OCI-LY1 (cell line): ENCODE data around the gene GABRD.

Experiments used
- H2AFZ ChIP-seq: fragments of 200-600 bp; sonication (generic), shearing (Covaris generic); 2 replicates; pipeline ENCODE4 v1.6.0; 2014; ENCODE audit warnings: antibody characterized with exemption, mild to moderate bottlenecking, low read length
- H3F3A ChIP-seq: fragments of 200-600 bp; sonication (generic), shearing (Covaris generic); 2 replicates; pipeline ENCODE4 v1.6.0; 2014; ENCODE audit warnings: mild to moderate bottlenecking, antibody characterized with exemption, low read length, moderate library complexity; ENCODE audit not compliant: insufficient read depth
- H3K27ac ChIP-seq: fragments of 200-600 bp; sonication (generic); 2 replicates; pipeline ENCODE4 v1.5.1; 2014; ENCODE audit warnings: low read length, mixed run types, mild to moderate bottlenecking, low read depth; ENCODE audit not compliant: poor library complexity, severe bottlenecking
- H3K27me3 ChIP-seq: fragments of 200-600 bp; sonication (generic); 2 replicates; pipeline ENCODE4 v1.6.0; 2014; ENCODE audit warnings: antibody characterized with exemption, mild to moderate bottlenecking, low read length, moderate library complexity; ENCODE audit not compliant: insufficient read depth
- H3K36me3 ChIP-seq: fragments of 200-600 bp; sonication (generic); 2 replicates; pipeline ENCODE4 v1.6.1; 2014; ENCODE audit warnings: mild to moderate bottlenecking, antibody characterized with exemption, low read length, moderate library complexity, mixed read lengths; ENCODE audit not compliant: insufficient read depth
- H3K4me1 ChIP-seq: fragments of 200-600 bp; sonication (generic); 2 replicates; pipeline ENCODE4 v1.5.1; 2014; ENCODE audit warnings: mild to moderate bottlenecking, low read length, moderate library complexity; ENCODE audit not compliant: insufficient read depth, severe bottlenecking
- H3K4me2 ChIP-seq: fragments of 200-600 bp; sonication (generic), shearing (Covaris generic); 2 replicates; pipeline ENCODE4 v1.6.1; 2014; ENCODE audit warnings: low read length
- H3K4me3 ChIP-seq: fragments of 200-600 bp; sonication (generic); 2 replicates; pipeline ENCODE4 v1.5.1; 2014; ENCODE audit warnings: low read length, low read depth, mild to moderate bottlenecking, mixed read lengths; ENCODE audit not compliant: poor library complexity, severe bottlenecking
- H3K79me2 ChIP-seq: fragments of 200-600 bp; shearing (Covaris generic); 2 replicates; pipeline ENCODE4 v1.6.1; 2016; ENCODE audit warnings: mixed run types, low read length, mixed read lengths; ENCODE audit not compliant: insufficient read depth
- H3K9ac ChIP-seq: fragments of 200-600 bp; sonication (generic), shearing (Covaris generic); 2 replicates; pipeline ENCODE4 v1.6.1; 2014; ENCODE audit warnings: mild to moderate bottlenecking, low read length, mixed read lengths
- H3K9me2 ChIP-seq: fragments of 200-600 bp; sonication (generic), shearing (Covaris generic); 2 replicates; pipeline ENCODE4 v1.6.1; 2014; ENCODE audit warnings: low read depth, mild to moderate bottlenecking, low read length, mixed read lengths
- H3K9me3 ChIP-seq: fragments of 200-600 bp; shearing (Covaris generic); 2 replicates; pipeline ENCODE4 v1.6.1; 2014; ENCODE audit warnings: low read length, mixed read lengths
- H4K20me1 ChIP-seq: fragments of 200-600 bp; sonication (generic), shearing (Covaris generic); 2 replicates; pipeline ENCODE4 v1.6.0; 2016; ENCODE audit warnings: mild to moderate bottlenecking, low read length; ENCODE audit not compliant: insufficient read depth
- EZH2 ChIP-seq: fragments of 200-600 bp; sonication (generic), shearing (Covaris generic); IDR thresholded peaks from 2 replicates; pipeline ENCODE4 v1.8.0; 2017; ENCODE audit warnings: borderline replicate concordance, mixed run types, mild to moderate bottlenecking, antibody characterized with exemption, low read length, moderate library complexity, mixed read lengths
- TF ChIP-seq, protein P1 (sequence below): fragments of 200-600 bp; sonication (generic), shearing (Covaris generic); IDR thresholded peaks from 2 replicates; pipeline ENCODE4 v1.5.1; 2017; ENCODE audit warnings: mild to moderate bottlenecking, antibody characterized with exemption, low read length, moderate library complexity, mixed read lengths

GABRD gene

DNA sequence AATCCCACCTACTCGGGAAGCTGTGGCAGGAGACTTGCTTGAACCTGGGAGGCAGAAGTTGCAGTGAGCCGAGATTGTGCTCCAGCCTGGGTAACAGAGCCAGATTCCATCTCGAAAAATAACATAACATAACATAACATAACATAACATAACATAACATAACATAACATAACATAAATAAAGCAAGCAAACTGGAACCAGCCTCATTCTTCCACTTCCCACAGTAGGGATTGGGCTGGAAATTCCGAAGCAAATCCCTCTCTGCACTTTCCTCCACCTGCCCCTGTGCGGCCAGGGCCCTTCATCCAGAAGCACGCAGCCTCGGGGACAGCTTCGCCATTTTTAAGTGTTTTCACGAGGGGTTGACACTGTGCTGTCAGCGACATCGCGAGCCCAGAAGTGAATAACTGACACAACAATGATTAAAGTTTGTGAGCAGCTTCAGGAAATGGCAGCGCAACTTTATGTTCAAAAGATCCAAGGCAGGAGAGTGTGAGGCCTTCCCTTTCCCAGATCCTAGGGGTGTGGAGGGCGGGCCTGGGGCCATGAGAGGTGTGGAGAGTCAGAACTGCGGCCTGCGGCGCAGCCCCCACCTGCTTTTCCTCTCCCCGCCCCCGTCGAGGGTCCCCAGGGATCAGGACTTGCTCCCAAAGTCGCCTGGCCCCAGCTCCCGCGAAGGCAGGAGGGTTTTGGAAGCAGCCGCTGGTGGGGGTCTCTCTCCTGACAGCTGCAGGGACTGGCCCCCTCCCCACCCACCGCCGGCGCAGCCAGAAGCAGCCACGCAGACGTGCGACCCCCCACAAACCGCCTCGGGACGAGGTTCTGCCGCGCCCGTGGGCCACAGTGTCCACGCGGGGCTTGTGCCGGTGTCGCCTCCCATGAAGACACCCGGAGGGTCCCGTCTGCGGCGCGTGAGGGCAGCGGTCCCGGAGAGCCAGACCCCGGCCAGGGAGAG, 651 bp upstream of the GABRD start:
- Histone ChIP-seq H3K79me2 (no peaks in the 10 kb centered on the region), H3K27ac (no peak overlapping the region), H3K9me3 (no peaks in the 10 kb centered on the region), H3K4me2 (no peak overlapping the region), H3K4me3 (no peak overlapping the region), H3K27me3 (no peaks in the 10 kb centered on the region; the same call in 1 of the 2 replicates), H3K4me1 (no peaks in the 10 kb centered on the region), H3K9me2 (no peaks in the 10 kb centered on the region), H3F3A (no peaks in the 10 kb centered on the region), H4K20me1 (no peaks in the 10 kb centered on the region), H3K9ac (no peak overlapping the region), H2AFZ (no peak overlapping the region), H3K36me3 (no peaks in the 10 kb centered on the region)
- TF ChIP-seq EZH2: no peak
- TF ChIP-seq, protein P1, sequence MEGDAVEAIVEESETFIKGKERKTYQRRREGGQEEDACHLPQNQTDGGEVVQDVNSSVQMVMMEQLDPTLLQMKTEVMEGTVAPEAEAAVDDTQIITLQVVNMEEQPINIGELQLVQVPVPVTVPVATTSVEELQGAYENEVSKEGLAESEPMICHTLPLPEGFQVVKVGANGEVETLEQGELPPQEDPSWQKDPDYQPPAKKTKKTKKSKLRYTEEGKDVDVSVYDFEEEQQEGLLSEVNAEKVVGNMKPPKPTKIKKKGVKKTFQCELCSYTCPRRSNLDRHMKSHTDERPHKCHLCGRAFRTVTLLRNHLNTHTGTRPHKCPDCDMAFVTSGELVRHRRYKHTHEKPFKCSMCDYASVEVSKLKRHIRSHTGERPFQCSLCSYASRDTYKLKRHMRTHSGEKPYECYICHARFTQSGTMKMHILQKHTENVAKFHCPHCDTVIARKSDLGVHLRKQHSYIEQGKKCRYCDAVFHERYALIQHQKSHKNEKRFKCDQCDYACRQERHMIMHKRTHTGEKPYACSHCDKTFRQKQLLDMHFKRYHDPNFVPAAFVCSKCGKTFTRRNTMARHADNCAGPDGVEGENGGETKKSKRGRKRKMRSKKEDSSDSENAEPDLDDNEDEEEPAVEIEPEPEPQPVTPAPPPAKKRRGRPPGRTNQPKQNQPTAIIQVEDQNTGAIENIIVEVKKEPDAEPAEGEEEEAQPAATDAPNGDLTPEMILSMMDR: no peak

DNA sequence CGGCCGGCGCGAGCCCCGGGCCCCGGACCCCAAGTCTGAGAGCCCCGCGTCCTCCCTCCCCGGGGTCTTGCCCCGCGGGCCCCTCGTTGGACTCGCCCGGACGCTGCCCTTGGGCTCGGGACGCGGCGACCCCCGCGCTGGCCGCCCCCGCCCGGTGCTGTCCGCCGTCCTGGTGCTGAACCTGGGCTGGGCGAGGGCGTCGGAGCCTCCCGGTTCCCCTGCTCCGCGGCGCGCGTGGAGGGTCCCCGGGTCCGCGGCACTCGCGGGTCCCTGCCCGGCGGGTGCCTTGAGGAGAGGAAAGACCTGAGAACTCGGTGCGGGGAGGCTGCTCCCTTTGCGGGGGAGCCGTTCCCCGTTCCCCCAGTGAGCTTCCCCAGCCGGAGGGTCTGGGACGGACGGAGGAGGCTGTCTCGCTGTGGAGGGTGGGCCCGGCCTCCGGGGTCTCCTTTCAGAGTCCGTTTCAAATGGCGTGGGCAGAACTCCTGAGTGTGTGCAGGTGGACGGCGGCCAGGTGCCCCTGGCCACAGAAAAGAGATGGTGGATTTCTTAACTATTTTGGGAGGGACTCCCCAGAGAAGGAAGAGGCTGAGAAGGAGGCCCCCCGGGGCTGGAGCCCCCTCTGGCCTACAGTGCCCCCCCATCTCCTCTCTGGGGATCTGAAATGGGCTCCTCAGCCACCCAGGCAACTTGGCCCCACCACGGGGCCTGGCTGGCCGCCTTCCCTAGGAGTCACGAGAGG, 595 bp downstream of the GABRD start:
- TF ChIP-seq EZH2: no peak
- TF ChIP-seq, protein P1: no peak
- Histone ChIP-seq H3K4me3 (no peak overlapping the region), H4K20me1 (no peaks in the 10 kb centered on the region), H3K79me2 (no peaks in the 10 kb centered on the region), H3K9me2 (no peaks in the 10 kb centered on the region), H3K4me1 (no peaks in the 10 kb centered on the region), H3K27me3 (no peaks in the 10 kb centered on the region; the same call in 1 of the 2 replicates), H3K4me2 (no peak overlapping the region), H3F3A (no peaks in the 10 kb centered on the region), H2AFZ (no peak overlapping the region), H3K36me3 (no peaks in the 10 kb centered on the region), H3K9me3 (no peaks in the 10 kb centered on the region), H3K27ac (no peak overlapping the region), H3K9ac (no peak overlapping the region)

DNA sequence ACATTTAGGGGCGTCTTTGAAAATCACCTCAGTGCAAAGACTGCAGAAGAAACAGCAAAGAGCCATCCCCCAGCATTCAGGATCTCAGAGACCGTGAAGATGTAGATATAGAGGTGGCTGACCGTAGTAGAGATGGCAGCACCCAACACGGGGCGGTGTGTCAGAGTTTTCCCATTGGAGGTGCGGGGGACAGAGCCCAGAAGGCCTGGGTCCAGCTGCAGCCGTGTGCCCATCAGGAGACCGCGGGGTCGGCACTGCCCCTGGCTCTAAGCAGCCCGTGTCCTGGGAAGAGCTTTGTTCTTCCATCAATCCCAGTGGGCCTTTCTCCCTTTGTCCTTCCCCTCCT, 1.1 kb downstream of the GABRD start:
- no peaks in the 10 kb centered on the region; the same call in 1 of the 2 replicates for H3K27me3 ChIP-seq
- no peak overlapping the region for H3K4me2 ChIP-seq
- TF ChIP-seq, protein P1: no peak
- no peak for TF ChIP-seq EZH2
- H3K27ac ChIP-seq: no peak overlapping the region
- no peak overlapping the region for H2AFZ ChIP-seq
- no peaks in the 10 kb centered on the region for H3K9me3 ChIP-seq
- no peaks in the 10 kb centered on the region for H3F3A ChIP-seq
- no peaks in the 10 kb centered on the region for H3K9me2 ChIP-seq
- no peak overlapping the region for H3K9ac ChIP-seq
- H3K4me3 ChIP-seq: no peak overlapping the region
- H3K4me1 ChIP-seq: no peaks in the 10 kb centered on the region
- H3K36me3 ChIP-seq: no peaks in the 10 kb centered on the region
- H3K79me2 ChIP-seq: no peaks in the 10 kb centered on the region
- no peaks in the 10 kb centered on the region for H4K20me1 ChIP-seq
